Activated effector memory CD4-positive, alpha-beta T cell treated with anti-CD3 and anti-CD28 coated beads, Interleukin-2, amount 50 U/mL, for 16 hours (primary cell): Measurements from ENCODE around the gene MYOCOS.
A peak's percentile ranks its signal among the peaks of the same experiment; 100 is the strongest.
"Not testable (repeated sequence)": the region's sequence is repeated elsewhere in the genome, so short reads cannot be mapped to it uniquely, and the experiment has no call there.

Experiments
- DNase-seq: peaks from one replicate; pipeline ENCODE4 v3.0.0-alpha.2; 2020

Gene MYOCOS

DNA sequence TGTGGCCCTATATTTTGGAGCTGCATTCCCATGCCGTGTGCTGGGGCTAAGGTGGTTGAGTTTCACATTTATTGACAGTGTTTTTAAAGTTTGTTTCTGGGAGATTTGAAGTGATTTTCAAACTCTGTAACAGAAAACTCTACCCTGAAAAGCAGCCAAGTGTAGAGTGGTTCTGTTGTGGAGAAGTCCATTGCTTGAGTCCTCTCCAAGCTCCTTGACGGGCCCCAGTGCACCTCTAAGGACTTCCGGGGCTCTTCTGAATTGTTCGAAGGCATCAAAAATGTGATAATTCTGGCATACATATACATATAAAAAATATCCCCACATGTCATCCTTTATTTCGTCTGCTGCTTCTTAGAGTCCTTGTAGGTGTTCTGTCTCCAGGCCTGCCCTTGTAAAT, 5.0 kb downstream of the MYOCOS start:
- no peak for DNase-seq

- no peak for DNase-seq
These were observed 6.2 kb downstream of the MYOCOS start for GRCh38 chr1:171628225-171628624.

GRCh38 chr1:171635661-171636060, 13.6 kb downstream of the MYOCOS start:
- no peak for DNase-seq

GRCh38 chr1:171636141-171636540, 14.1 kb downstream of the MYOCOS start:
- DNase-seq = no peak

DNA sequence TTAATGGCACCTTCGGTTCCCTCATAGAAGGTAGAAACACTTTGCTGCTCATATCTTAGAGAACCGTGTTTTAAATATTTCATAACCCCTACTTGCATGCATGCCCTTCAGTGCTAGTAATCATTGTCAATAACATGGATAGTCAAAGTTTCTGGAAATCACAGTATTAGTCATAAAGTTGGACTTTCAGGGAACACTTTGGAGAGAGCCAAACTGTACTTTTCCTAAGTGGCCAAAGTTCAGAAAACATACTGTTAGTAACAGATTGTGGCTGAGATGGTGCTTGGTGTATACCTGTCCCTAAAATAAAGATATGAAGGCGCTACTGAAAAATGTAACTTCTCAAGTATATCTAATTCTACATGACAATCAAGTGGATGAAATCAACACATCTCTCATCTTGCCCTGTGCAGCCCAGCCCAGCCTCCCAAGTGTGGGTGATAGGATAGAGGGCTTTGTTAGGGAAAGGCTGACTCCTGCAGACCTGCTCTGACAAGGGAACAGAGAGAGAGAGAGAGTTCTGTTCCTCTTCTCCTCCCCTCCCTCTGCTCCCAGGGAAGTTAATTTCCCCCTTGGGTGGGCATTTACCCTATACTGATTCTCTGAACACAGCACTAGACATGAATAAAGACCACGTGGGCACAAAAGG, 16.0 kb downstream of the MYOCOS start:
- no peak for DNase-seq

DNA sequence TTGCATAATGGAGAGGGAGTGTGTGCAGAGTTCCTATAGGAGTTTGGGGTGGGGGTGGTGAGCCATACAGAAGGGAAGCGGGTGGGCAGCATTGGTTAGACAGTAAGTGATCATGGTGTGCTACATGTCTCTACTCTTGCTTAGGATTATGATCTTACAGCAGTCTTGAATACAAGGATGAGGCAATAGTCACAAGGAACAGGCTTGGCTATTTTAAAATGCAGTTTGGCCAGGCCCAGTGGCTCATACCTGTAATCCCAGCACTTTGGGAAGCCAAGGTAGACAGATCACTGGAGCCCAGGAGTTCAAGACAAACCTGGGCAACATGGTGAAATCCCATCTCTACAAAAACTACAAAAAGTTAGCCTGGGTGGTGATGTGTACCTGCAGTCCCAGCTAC, 18.2 kb downstream of the MYOCOS start:
- DNase-seq = no peak

DNA sequence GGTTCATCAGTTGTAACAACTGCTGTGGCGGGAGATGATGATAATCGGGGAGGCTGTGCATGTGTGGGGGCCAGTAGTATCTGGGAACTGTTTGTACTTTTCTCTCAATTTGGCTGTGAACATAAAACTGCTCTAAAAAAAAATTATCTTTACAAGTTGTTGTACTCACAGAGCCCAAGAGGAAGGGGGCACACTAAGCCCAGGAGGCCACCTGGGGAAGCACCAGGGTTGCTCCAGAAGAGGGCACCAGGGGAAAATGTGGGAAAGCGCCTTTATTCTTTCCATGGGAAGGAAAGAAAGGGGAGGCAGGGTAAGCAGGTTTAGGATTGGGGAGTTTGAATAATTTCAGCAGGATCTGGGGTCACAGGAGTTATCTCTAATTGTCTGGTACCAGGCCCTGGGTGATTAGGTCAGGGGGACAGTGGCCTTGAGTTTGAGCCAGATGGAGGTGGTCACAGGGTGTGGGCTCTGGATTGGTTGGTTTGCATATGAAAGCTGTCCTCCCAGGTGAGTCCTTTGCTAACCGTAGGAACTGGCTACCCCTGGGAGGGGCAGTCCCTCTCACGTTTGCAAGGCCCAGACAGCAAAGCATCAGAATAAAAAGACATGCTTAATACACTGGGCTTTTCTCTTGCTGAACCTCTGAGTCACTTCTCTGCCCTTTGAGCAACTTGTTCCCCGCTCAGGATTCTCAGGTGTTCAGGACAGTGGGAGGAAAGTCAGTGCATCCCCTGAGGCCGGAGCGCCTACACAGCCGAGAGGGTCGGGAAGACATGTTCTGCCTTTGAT, 19.2 kb downstream of the MYOCOS start:
- DNase-seq = no peak

GRCh38 chr1:171642197-171642596, 20.2 kb downstream of the MYOCOS start:
- no peak for DNase-seq

DNA sequence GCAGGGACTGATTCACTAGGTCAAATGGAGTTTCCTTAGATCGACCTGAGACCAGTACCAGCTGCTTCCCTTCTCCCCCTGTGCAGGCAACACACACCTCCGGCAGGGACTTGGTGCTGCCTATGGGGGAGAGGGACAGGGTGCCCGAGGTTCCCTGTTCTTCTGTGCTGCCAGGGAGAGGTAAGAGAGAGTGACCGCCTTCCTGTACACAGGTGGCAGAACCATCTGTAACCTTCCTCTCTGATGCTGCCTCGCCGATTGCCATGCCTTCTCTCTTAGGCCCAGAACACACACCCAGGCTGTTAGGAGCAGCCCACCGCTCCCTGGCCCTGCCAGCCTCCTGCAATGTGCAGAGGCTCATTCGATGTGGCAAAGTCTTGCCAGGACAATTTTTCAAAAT, 21.1 kb downstream of the MYOCOS start:
- DNase-seq = no peak

DNA sequence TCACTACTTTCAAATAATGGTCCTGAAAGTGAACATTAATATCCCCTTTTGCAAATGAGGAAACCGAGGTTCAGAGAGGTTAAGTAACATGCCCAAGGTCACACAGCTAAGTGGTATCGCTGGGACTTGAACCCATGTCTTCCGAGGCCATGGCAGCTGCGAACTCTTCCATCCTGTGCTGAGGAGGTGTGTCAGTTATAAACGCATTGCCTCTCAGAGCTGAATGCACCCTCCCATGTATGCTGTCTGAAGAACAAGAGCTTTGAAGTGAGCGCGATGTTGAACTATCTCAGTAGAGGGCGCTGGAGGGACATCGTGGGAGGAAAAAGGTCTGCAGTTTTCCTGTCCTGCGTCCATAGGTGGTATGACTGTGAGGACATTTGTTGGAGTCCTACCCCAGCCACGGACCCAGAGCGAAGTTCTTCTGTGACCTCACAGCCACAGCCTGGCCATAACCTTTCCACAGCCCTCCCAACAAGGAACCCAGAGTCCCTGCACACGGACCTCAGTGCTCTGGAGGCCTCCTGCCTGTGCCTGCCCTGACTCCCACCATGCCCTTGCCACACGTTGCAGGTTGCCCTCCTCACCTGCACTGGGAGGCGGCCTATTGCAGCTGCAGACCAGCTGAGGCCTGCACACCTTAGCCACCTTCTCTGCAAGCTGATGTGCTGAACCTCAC, 22.9 kb downstream of the MYOCOS start:
- peak; percentile 79 for DNase-seq

DNA sequence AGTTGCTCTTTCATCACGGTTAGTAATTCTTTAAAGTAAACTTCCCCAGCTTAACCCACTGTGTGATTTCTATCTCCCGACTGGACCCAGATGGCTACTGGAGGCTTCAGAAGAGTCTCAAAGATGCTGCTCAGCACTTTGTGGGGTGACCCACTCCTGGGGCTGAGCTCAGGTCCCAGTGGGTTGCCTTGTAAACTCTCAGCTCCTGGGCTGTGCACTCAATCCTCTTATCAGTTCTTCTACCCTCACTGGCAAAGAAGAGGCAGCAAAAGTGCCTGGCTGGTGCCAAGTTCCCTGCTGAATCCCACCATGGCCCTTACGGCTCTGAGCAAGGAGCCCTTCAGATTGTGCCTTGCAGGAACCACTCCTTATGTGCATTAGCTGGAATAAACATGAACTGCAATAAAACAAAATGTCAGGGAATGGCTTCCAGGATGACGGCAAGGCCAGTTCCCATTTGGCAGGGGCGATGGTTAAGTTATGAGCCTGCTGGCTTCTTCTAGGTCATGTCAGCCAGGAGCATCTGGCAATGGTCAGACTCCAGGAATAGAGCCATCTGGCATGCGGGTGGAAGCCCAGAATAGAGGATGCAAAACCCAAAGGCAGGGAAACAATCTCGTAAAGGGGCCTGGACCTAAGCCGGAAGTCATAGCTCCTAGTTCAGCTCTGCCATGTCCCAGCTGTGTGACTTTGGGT, 23.7 kb downstream of the MYOCOS start:
- no peak for DNase-seq

DNA sequence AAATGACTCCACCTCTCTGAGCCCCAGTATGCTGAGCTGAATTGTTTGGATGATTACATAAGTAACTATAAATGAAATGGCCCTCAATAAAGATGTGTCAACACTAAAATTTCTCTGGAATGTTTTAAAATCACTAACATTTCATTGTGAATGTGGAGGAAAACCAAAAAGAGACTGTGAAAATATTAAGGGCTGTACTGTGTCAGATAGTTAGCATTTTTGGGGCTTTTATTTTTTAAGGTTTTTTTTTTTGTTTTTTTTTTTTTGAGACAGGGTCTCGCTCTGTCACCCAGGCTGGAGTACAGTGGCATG, 24.2 kb downstream of the MYOCOS start:
- DNase-seq = no peak

DNA sequence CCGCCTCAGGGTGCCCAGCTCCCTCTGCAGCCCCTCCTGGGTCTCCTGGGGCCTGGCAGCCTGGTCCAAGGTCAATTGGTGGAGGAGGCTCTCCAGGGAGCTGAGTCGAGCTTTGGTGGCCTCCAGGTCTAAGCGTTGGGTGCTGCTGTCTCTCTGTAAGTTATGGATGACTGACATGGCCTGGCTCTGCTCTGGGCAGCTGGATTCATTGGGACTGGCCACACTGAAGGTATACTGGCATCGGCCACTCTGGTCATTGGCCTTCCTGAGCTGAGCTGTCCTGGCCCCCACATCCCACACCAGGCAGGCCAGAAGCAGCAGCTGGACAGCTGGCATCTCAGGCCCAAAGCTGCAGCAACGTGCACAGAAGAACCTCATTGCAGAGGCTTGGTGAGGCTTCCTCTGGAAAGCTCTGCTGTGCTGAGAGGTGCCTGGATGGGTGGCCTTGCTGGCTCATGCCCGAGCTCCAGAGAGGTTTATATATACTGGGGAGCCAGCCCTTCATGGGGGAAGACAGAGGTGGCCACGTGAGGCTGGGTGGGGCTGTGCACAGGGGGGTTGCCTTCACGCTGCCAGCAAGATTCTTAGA, 30.3 kb downstream of the MYOCOS start, which contains the start of gene MYOC:
MYOC (minus strand) TSS at position 455 of the 589 bp plus-strand sequence; CDS start at position 378, 77 bp downstream.
- DNase-seq = no peak

- DNase-seq = no peak
These were observed 31.8 kb downstream of the MYOCOS start for GRCh38 chr1:171653796-171654195.

GRCh38 chr1:171654201-171654941, 32.3 kb downstream of the MYOCOS start:
- no peak for DNase-seq

- peak; percentile 86 for DNase-seq
These were observed 33.1 kb downstream of the MYOCOS start for GRCh38 chr1:171654942-171655745.

DNA sequence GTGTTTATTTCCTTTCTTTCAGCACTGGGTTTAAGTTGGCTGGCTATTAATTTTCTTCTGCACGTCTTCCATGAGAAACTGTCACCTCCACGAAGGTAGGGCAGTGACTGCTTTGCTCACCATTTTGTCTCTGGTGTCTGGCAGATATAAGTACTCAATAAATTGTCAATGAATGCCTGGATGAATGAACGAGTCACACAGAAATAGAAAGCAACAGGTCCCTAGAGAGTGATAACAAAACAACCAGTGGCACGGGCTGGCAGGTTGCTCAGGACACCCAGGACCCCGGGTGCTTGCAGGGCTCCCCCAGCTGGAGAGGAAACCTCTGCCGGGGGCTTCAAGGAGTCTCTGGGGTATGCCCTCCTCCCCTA, 33.7 kb downstream of the MYOCOS start:
- no peak for DNase-seq

DNA sequence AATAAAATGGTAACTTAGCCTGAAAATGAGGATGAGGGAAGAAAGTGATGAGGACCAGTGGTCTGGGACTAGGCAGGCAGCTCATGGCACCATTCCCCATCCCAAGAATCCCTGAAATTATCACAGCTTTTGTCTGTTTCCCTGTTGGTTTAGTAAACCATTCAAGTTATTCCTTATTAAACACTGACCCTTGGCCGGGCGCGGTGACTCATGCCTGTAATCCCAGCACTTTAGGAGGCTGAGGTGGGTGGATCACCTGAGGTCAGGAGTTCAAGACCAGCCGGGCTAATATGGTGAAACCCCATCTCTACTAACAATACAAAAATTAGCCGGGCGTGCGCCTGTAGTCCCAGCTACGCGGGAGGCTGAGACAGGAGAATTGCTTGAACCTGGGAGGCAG, 34.2 kb downstream of the MYOCOS start:
- DNase-seq = not testable (repeated sequence)

DNA sequence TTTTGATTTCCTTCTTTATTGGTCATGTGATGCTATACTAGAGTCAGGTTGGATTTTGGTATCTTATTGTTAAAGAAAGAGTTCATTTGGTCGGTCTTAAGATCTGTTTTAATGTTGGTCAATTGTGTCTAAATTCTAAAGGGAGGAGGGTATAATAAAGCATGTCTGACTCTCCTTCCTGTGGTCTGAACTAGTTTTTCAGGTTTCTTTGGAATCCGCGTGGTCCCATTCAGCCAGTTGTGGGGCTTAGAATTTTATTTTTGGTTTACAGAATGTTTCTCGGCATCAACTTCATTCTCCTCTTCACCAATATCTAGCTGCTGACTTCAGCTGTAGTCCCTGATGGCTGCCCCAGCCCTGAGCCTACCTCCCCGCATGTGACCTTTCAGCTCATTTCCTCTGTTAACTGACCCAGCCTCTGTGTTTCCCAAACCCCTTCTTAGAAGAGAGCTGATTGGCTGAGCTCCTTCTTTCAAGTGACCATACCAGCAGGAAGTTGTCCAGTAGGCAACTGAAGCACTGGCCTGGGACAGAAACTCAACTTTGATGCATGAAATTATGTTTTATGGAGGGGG, 39.1 kb downstream of the MYOCOS start:
- DNase-seq = no peak

DNA sequence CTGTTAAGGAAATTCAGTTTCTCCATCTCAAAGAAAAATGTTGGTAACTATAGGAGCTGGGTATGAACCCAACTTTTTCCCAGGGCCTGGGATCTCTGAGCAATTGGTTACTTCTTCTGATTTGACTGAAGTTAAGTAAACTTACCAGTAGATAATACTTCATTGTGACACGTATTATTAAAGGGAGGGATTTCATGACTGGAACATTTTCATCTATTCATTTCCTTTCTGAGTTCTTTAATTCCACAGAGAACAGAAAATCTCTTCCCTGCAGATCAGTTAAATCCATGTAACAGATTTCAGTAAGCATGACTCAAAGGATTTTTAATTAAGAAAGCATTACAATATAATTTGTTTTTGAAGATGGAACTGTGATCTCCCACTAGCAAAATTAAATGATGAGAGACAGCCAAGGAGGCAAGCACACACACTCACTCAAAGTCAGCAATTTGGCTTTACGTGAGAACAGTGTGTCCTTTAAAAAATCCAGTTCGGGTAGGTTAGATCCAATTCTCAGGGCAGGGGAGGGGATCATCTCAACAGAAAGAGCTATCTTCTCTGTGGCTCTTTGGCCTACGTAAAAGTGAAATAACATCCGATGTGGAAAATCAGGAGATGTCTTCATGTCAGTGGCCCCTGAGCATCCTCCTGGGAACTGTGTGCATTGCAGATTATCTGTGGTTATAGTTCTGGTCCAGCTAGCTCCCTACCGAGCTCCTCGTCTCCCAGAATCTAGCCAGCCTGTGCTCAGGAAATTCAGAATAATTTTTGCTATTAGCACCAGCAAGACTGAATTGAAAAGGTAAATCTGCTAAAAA, 41.2 kb downstream of the MYOCOS start:
- no peak for DNase-seq
